ENCODE results near the gene CD48.
"Not testable (repeated sequence)": the region's sequence is repeated elsewhere in the genome, so short reads cannot be mapped to it uniquely, and the experiment has no call there.

The CD48 gene

GRCh38 chr1:160705212-160705621 is 6.4 kb downstream of the CD48 start:
- not testable (repeated sequence) for H3K4me3 Mint-ChIP-seq, DNase-seq, H3K4me1 Mint-ChIP-seq, H3K27me3 Mint-ChIP-seq, H3K9me3 Mint-ChIP-seq
- peaks cover 49% of the 10 kb centered on the region for H3K36me3 Mint-ChIP-seq
- CTCF ChIA-PET = interaction anchor here (1.0 to 4.7 kb wide), 5 partner anchors 19 to 63 kb away, joined by 3 to 48 read pairs (median 10); no protein-coding TSS in a partner anchor
- peak overlapping the region; percentile 17 for H3K27ac Mint-ChIP-seq

- H3K36me3 Mint-ChIP-seq = peaks cover 50% of the 10 kb centered on the region
- H3K4me3 Mint-ChIP-seq = peak overlapping the region; percentile 6
- CTCF ChIA-PET = interaction anchor here (0.7 to 2.8 kb wide), 3 partner anchors 21 to 64 kb away, joined by 3 to 10 read pairs (median 3); no protein-coding TSS in a partner anchor
- no peaks in the 10 kb centered on the region for H3K27me3 Mint-ChIP-seq
- no peak for DNase-seq
- H3K4me1 Mint-ChIP-seq = peaks cover 10% of the 10 kb centered on the region
- peak overlapping the region; percentile 14 for H3K27ac Mint-ChIP-seq
- no peaks in the 10 kb centered on the region for H3K9me3 Mint-ChIP-seq
Observed at GRCh38 chr1:160704250-160704649, 7.4 kb downstream of the CD48 start.

GRCh38 chr1:160702100-160702499 is 9.5 kb downstream of the CD48 start:
- no peak for DNase-seq
- Mint-ChIP-seq H3K4me3 (no peak overlapping the region), H3K27me3 (no peaks in the 10 kb centered on the region), H3K4me1 (peaks cover 27% of the 10 kb centered on the region), H3K9me3 (no peaks in the 10 kb centered on the region), H3K36me3 (peaks cover 58% of the 10 kb centered on the region), H3K27ac (no peak overlapping the region)
- CTCF ChIA-PET = interaction anchor here (2.8 kb wide), 1 partner anchor 21 kb away, joined by 10 read pairs; no protein-coding TSS in a partner anchor

GRCh38 chr1:160692390-160692789 is 19.2 kb downstream of the CD48 start:
- not testable (repeated sequence) for H3K9me3 Mint-ChIP-seq, H3K27me3 Mint-ChIP-seq, DNase-seq, H3K27ac Mint-ChIP-seq, H3K4me3 Mint-ChIP-seq
- peaks cover 50% of the 10 kb centered on the region for H3K36me3 Mint-ChIP-seq
- CTCF ChIA-PET = interaction anchor here (0.6 to 1.4 kb wide), 10 partner anchors 9 to 85 kb away, joined by 3 to 6 read pairs (median 3); no protein-coding TSS in a partner anchor
- peaks cover 71% of the 10 kb centered on the region for H3K4me1 Mint-ChIP-seq

GRCh38 chr1:160685266-160685665 is 26.4 kb downstream of the CD48 start:
- peaks cover 13% of the 10 kb centered on the region for H3K9me3 Mint-ChIP-seq
- H3K4me1 Mint-ChIP-seq = peaks cover 90% of the 10 kb centered on the region
- no peaks in the 10 kb centered on the region for H3K27me3 Mint-ChIP-seq
- H3K27ac Mint-ChIP-seq = peak overlapping the region; percentile 96
- peaks cover 94% of the 10 kb centered on the region for H3K36me3 Mint-ChIP-seq
- H3K4me3 Mint-ChIP-seq = peak overlapping the region; percentile 3
- CTCF ChIA-PET = interaction anchor here (0.7 to 8.9 kb wide), 8 partner anchors 10 to 267 kb away, joined by 3 to 107 read pairs (median 14); no protein-coding TSS in a partner anchor
- DNase-seq = no peak

GRCh38 chr1:160682983-160683865 is 28.4 kb downstream of the CD48 start:
- peak overlapping the region; percentile 62 for H3K4me3 Mint-ChIP-seq

GRCh38 chr1:160681891-160682140 is 29.8 kb downstream of the CD48 start:
- Mint-ChIP-seq H3K4me3 (no peak overlapping the region), H3K36me3 (peaks cover 92% of the 10 kb centered on the region)
- CTCF ChIA-PET = interaction anchor here (0.5 to 8.9 kb wide), 27 partner anchors 9 to 309 kb away, joined by 3 to 107 read pairs (median 6); partner anchors contain the start of genes CD48, ITLN1 and ITLN2

More at GRCh38 chr1:160682983-160683865, 28.4 kb downstream of the CD48 start:
- peak overlapping the region; percentile 96 for H3K27ac Mint-ChIP-seq
- no peak for DNase-seq
- H3K9me3 Mint-ChIP-seq = peaks cover 13% of the 10 kb centered on the region
- H3K4me1 Mint-ChIP-seq = peaks cover 77% of the 10 kb centered on the region
- H3K27me3 Mint-ChIP-seq = no peaks in the 10 kb centered on the region
- CTCF ChIA-PET = interaction anchor here (0.7 to 8.9 kb wide), 23 partner anchors 8 to 307 kb away, joined by 3 to 107 read pairs (median 5); partner anchors contain the start of genes CD48 and SLAMF1
- H3K36me3 Mint-ChIP-seq = peaks cover 92% of the 10 kb centered on the region

GRCh38 chr1:160681066-160681890 is 30.3 kb downstream of the CD48 start:
- Mint-ChIP-seq H3K36me3 (peaks cover 87% of the 10 kb centered on the region), H3K4me1 (peaks cover 74% of the 10 kb centered on the region), H3K27ac (peak overlapping the region; percentile 96), H3K4me3 (no peak overlapping the region), H3K27me3 (no peaks in the 10 kb centered on the region), H3K9me3 (peaks cover 2% of the 10 kb centered on the region)
- peak; percentile 93 for DNase-seq
- CTCF ChIA-PET = interaction anchor here (0.5 to 8.9 kb wide), 40 partner anchors 8 to 316 kb away, joined by 3 to 107 read pairs (median 4); partner anchors contain the start of genes CD48, ITLN1, ITLN2 and SLAMF1

More at GRCh38 chr1:160681891-160682140, 29.8 kb downstream of the CD48 start:
- peaks cover 8% of the 10 kb centered on the region for H3K9me3 Mint-ChIP-seq
- no peaks in the 10 kb centered on the region for H3K27me3 Mint-ChIP-seq
- peaks cover 78% of the 10 kb centered on the region for H3K4me1 Mint-ChIP-seq
- peak overlapping the region; percentile 96 for H3K27ac Mint-ChIP-seq
- no peak for DNase-seq

- Mint-ChIP-seq H3K27me3 (no peaks in the 10 kb centered on the region), H3K36me3 (peaks cover 82% of the 10 kb centered on the region), H3K4me3 (no peak overlapping the region), H3K9me3 (no peaks in the 10 kb centered on the region), H3K27ac (no peak overlapping the region), H3K4me1 (peaks cover 65% of the 10 kb centered on the region)
- CTCF ChIA-PET = interaction anchor here (0.7 to 8.9 kb wide), 26 partner anchors 11 to 317 kb away, joined by 3 to 107 read pairs (median 6); partner anchors contain the start of genes CD48 and SLAMF1
- no peak for DNase-seq
Observed at GRCh38 chr1:160680399-160680798, 31.2 kb downstream of the CD48 start.

GRCh38 chr1:160679893-160680292 is 31.7 kb downstream of the CD48 start:
- Mint-ChIP-seq H3K9me3 (no peaks in the 10 kb centered on the region), H3K4me3 (no peak overlapping the region), H3K27ac (peak overlapping the region; percentile 13), H3K4me1 (peaks cover 60% of the 10 kb centered on the region), H3K36me3 (peaks cover 77% of the 10 kb centered on the region), H3K27me3 (no peaks in the 10 kb centered on the region)
- DNase-seq = no peak
- CTCF ChIA-PET = interaction anchor here (0.8 to 8.9 kb wide), 15 partner anchors 12 to 272 kb away, joined by 3 to 107 read pairs (median 10); partner anchors contain the start of gene SLAMF1

GRCh38 chr1:160676869-160677597 is 34.6 kb downstream of the CD48 start:
- H3K4me1 Mint-ChIP-seq = peaks cover 31% of the 10 kb centered on the region
- peaks cover 50% of the 10 kb centered on the region for H3K36me3 Mint-ChIP-seq
- peak overlapping the region; percentile 67 for H3K27ac Mint-ChIP-seq
- H3K9me3 Mint-ChIP-seq = no peaks in the 10 kb centered on the region
- no peak for DNase-seq
- CTCF ChIA-PET = interaction anchor here (0.8 to 8.4 kb wide), 4 partner anchors 57 to 135 kb away, joined by 3 to 104 read pairs (median 54); no protein-coding TSS in a partner anchor
- H3K4me3 Mint-ChIP-seq = no peak overlapping the region
- H3K27me3 Mint-ChIP-seq = no peaks in the 10 kb centered on the region

- no peak overlapping the region for H3K4me3 Mint-ChIP-seq
- DNase-seq = peak; percentile 85
- H3K9me3 Mint-ChIP-seq = no peaks in the 10 kb centered on the region
- peak overlapping the region; percentile 79 for H3K27ac Mint-ChIP-seq
- CTCF ChIA-PET = interaction anchor here (0.6 to 6.1 kb wide), 43 partner anchors 8 to 421 kb away, joined by 3 to 69 read pairs (median 5); partner anchors contain the start of genes CD48, ITLN2 and SLAMF1
- H3K27me3 Mint-ChIP-seq = no peaks in the 10 kb centered on the region
- peaks cover 28% of the 10 kb centered on the region for H3K4me1 Mint-ChIP-seq
- H3K36me3 Mint-ChIP-seq = peaks cover 43% of the 10 kb centered on the region
Observed at GRCh38 chr1:160675641-160676410, 35.8 kb downstream of the CD48 start.
